NCI-H460 (cell line): ENCODE results near the gene SYT5. TPM values are rescaled to one million over a fixed set of nuclear protein-coding genes. Genes with fewer than 3 reads are reported as not detected.
"Not testable (repeated sequence)": the region's sequence is repeated elsewhere in the genome, so short reads cannot be mapped to it uniquely, and the experiment has no call there.

Experiments
- DNase-seq: peaks from one replicate; pipeline ENCODE4 v3.0.0-alpha.2; 2016; ENCODE audit warnings: low read depth; ENCODE audit errors: extremely low read depth
- total RNA-seq: library from RNA; depleted of rRNA; stranded (reverse); fragments of >200 nt; shearing (Covaris generic); gene quantifications from 2 replicates; pipeline ENCODE4 v1.2.3, GENCODE V29; 2014

The SYT5 gene
- total RNA-seq, 1 experiment from 2014 or later, result 0.30 TPM

- DNase-seq, result no peak
Observed at GRCh38 chr19:55208880-55209692, 29.0 kb upstream of the SYT5 start, which contains the start of gene PTPRH. Gene PTPRH, minus strand, starts transcription at chr19:55209501. Its CDS starts 68 bp downstream, at chr19:55209433.

GRCh38 chr19:55206664-55207500 is 26.8 kb upstream of the SYT5 start:
- peak; percentile 80 for DNase-seq

DNA sequence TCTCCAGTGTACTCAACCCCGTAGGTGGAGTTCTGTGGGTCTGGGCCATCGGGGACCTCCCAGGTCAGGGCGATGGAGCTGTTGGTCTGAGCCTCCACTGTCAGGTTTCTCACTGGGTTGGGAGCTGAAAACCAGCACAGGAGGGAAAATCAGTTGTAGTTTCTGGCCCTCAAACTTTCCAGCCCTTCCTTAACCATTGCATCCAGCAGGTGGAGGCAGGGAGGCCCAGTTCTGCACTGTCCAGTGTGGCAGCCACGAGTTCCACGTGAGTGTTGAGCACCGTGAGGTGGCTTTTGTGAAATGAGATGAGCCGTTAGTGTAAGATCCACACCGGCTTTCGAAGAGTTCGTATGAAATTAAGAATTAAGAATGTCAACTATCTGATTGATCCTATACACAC is 22.1 kb upstream of the SYT5 start:
- DNase-seq, result not testable (repeated sequence)

GRCh38 chr19:55199620-55200204 is 19.6 kb upstream of the SYT5 start:
- no peak for DNase-seq

DNA sequence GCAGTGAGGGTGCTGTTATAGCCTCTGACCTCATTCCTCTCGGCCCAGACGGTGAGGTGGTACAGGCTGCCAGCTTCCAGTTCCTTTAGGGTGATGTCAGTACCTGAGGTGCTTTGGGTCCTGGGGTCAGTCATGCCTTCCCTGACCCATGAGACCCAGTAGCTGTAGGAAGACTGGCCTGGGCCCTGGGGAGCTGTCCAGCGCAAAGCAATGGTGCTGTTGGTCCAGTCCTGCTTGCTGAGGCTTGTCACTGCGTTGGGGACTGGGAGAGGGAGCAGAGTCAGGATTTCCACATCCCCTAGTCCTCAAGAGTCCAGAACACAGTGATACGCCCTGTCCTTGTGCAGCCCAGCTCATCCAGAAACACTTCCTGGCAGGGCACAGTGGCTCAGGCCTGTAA is 18.6 kb upstream of the SYT5 start:
- no peak for DNase-seq

DNA sequence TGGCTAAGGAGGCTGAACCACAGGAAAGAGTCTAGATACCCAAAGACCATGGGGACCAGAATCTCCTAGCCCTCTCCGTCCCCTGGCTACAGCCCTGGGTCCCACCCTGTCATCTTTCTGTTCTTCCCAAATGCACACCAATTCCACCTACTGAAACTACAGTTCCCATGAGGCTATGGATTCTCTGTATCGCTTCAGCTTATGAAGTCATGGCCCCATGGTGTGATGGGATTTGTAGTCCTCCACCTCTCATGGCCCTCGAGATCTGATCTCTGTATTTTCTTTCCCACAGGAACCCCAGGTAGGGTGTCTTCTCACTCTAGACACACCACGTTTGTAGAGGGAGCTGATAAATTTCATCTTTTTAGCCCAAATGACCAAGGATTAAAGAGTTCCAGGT is 17.4 kb upstream of the SYT5 start:
- DNase-seq, result no peak

- DNase-seq, result no peak
Observed at GRCh38 chr19:55196803-55197202, 16.7 kb upstream of the SYT5 start.

DNA sequence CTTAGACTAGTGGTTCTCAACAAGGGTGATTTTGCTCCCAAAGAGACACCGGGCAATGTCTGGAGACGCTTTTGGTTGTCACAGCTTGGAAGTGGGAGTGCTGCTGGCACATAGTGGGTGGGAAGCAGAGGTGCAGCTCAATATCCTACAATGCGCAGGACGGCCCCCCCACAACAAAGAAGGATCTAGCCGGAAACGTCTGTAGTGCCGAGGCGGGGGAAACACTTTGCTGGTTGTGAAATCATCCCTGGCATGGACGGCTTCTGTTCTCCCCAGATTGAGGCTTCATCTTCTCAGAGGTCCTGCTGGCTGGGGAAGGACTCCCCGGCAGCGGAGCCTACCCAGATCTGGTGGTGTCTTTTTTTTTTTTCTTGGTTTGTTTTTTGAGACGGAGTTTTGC is 13.4 kb upstream of the SYT5 start:
- no peak for DNase-seq

DNA sequence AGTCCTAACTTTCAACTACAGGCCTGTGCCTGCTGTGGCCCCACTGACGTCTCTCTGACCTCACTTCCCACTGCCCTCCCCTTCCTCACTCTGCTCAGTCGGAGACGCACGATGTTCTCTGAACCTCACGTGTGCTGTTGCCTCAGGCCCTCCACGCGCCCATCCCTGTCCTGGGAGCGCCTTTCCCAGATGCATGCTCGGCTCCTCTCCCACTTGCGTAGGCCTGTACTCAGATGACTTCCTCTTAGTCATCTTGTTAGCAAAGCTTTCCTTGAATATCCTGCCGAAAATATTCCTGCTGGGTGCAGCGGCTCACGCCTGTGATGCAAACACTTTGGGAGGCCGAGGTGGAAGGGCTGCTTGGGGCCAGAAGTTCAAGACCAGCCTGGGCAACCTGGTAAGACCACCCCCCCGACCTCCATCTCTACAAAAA is 9.3 kb upstream of the SYT5 start:
- DNase-seq, result peak; percentile 94

- DNase-seq, result no peak
Observed at GRCh38 chr19:55188625-55189024, 8.5 kb upstream of the SYT5 start.

GRCh38 chr19:55186080-55186479 is 6.0 kb upstream of the SYT5 start:
- DNase-seq, result no peak

DNA sequence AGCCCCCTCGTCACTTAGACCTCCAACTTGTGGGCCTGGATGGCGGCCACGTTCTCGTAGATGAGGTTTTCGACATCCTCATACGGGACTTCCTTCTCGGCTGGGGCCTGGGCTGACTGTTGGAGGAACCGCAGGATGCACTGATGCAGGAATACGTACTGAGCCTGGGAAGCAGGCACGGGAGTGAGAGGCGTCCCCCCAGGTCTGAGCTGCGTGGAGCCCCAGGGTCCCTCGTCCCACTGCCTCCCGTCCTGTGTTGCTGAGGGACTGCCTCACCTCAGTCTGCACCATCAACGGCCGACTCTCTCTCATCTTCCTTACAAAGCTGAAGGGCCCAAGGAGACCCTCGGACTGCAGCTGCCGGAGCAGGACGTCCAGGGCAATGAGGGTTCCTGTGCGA is 1.7 kb upstream of the SYT5 start:
- DNase-seq, result no peak

DNA sequence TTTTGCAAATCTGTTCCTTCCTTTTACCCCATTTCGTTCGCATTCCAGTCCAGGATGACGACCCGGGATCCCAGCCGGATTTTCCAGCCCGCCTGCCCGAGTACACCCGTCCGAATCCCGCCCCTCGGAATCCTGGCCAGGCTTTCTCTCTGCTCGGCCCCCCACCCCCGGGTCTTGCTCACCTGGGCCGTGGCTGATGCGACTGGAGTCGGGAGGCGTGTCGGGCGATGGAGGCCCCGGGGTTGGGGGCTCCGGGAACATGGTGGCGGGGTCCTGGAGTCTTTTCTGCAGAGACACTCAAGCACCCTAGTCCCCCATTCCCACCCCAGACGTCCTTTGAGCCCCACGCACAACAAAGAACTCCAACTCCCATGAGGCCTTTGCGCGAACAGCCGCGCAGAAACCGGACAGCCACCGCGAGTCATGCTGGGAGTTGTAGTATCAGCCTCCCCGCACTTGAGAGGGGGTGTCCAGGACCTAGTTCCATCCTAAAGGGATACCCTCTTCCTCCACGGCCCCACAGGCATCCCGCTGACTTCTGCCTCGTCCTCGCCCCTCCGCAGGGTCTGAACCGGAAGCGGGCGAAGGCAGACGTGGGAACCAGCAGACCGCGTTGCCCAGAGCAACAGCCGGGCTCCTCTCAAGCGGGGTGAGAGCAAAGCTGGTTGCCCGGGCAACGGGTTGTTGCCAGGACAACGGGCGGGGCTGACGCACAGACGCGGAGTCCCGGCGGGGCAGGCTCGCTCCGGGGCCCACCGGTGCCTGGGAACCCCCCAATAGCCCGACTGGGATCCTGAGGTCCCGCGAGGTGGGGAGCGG is 1.1 kb downstream of the SYT5 start:
- peak; percentile 22 for DNase-seq

GRCh38 chr19:55176076-55176475 is 4.0 kb downstream of the SYT5 start:
- DNase-seq, result no peak

- DNase-seq, result no peak
Observed at GRCh38 chr19:55175117-55175867, 4.8 kb downstream of the SYT5 start.

DNA sequence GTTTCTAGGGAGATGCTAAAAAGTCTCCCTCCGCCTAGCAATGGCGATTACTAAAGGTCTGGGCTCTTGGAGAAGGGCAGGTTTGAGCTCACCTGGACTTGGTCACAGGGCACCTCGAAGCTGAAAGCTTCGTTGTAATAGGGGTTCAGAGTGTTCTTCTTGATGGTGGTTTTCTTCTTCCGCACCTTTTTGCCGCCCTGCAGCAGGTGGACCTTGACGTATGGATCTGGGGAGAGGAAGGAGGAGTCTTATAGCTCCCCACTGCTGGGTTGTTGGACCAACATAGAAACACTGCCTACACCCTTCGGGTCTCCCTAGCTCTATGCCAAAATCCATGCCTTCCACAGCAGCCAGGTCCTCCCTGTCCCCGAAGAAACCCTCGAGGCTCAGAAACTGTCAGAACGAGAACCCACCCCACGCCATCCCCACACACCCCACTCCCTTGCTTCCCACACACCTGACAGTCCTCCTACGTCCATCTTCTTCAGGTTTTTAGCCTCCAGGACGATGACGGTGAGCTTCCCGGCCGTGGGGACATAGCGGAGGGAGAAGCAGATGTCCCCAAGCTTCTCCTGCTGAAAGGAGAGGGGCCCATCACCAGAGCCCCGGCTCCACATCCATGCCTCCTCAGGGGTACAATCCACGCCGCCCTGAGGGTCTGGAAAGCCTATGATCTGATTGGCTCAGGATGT is 5.5 kb downstream of the SYT5 start:
- no peak for DNase-seq

DNA sequence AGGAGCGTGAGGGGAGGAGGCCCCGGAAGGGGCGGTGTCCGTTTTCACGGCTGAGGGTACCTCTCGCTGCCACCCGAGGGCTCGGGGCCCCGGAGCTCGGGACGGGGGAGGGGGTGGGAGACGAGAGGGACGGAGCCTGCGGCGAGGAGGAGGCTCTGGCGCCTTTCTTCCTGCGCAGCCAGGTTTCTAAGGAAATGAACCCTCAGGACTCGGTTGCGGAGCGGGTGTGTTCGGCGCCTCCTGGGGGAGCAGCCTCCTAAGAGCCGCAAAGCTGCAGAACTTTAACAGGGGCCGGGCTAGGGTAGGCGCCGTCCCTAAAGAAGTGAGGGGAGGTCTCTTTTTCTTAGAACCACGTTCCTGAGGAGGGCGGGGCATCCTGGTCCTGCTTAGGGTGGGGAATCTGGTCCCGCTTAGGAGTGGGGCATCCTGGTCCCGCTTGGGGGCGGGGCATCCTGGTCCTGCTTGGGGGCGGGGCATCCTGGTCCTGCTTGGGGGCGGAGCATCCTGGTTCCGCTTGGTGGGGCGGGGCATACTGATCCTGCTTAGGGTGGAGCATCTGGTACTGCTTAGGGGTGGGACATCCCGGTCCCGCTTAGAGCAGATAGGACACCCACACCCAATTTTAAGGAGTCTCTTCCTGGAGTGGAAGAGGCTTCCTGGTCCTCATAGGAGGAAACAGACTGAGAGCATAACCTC is 6.2 kb downstream of the SYT5 start:
- DNase-seq, result peak; percentile 66

DNA sequence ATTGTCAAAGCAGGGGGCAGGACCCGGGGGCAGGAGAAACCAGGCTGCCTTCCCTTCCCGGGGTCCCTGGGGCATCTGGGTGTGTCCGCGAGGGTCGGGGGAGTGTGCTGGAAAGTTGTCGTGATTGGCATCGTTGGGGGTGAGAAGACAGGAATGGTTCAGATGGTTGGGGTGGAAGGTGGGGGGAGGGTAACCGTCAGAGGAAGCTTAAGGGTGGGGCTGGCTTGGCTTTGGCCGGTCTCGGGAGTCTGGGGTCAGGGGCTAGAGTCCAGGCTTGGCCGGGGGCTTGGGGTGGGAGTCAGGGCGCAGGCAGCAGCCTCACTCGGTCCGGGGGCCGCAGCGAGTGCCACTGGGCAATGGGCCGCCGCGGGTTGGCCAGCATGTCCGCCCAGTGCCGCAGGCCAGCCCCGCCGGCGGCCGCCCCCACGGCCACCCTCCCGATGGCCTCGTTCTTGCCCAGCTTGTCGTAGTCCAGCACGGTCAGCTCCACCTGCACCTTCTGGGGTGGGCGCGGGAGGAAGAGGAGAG is 6.8 kb downstream of the SYT5 start:
- no peak for DNase-seq
